NB4 (cell line): ENCODE data around the gene RWDD3.

ENCODE experiments used
- CTCF ChIP-seq: IDR thresholded peaks from one replicate; pipeline ENCODE4 v1.5.1; 2012; ENCODE audit warnings: low read depth, low read length
- POLR2A ChIP-seq: IDR thresholded peaks from 2 replicates; pipeline ENCODE4 v1.6.1; 2011; ENCODE audit warnings: mild to moderate bottlenecking; ENCODE audit not compliant: insufficient read length; ENCODE audit errors: extremely low read depth

- no peak for TF ChIP-seq CTCF
- no peak for TF ChIP-seq POLR2A
Observed at GRCh38 chr1:95196017-95196416, 38.0 kb upstream of the RWDD3 start.
